ENCODE data around the gene ESYT1.

DNA sequence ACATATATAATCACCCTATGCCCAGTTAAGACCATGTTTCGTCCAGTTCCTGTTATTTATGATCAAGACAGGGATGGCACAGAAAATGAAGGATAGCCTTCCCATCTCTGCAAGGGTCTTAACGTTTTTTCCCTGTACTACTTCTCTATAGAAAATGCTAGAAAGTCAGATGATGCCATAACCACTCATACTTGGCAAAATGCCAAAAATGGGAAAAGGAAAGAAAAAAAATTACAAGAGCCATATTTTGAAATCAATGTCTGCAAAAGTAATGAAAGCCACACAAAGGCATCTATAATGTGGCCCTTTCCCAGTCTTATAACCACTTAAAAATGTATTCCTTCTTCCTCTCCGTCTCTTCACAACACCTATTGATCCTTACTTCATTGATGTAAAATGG, 22.5 kb downstream of the ESYT1 start:
- TF ChIP-seq POLR2A (IDR thresholded peaks at IDR 0.05; ENCODE audit: low read depth, low read length) (no peak), POLR2AphosphoS5 (IDR thresholded peaks at IDR 0.05; ENCODE audit: insufficient read depth, low read depth, low read length) (no peak), GATA2 (IDR thresholded peaks at IDR 0.05; ENCODE audit: insufficient read depth, insufficient read length, low read depth, low read length) (no peak), JUN (IDR thresholded peaks at IDR 0.05; ENCODE audit: borderline replicate concordance, insufficient read depth, insufficient read length, low read depth) (no peak), EZH2 (IDR thresholded peaks at IDR 0.05; ENCODE audit: borderline replicate concordance, low read depth, low read length, severe bottlenecking) (no peak), FOS (IDR thresholded peaks at IDR 0.05; ENCODE audit: borderline replicate concordance, insufficient read depth, low read length) (peak; percentile 20)
- TF ChIP-seq, protein P1, sequence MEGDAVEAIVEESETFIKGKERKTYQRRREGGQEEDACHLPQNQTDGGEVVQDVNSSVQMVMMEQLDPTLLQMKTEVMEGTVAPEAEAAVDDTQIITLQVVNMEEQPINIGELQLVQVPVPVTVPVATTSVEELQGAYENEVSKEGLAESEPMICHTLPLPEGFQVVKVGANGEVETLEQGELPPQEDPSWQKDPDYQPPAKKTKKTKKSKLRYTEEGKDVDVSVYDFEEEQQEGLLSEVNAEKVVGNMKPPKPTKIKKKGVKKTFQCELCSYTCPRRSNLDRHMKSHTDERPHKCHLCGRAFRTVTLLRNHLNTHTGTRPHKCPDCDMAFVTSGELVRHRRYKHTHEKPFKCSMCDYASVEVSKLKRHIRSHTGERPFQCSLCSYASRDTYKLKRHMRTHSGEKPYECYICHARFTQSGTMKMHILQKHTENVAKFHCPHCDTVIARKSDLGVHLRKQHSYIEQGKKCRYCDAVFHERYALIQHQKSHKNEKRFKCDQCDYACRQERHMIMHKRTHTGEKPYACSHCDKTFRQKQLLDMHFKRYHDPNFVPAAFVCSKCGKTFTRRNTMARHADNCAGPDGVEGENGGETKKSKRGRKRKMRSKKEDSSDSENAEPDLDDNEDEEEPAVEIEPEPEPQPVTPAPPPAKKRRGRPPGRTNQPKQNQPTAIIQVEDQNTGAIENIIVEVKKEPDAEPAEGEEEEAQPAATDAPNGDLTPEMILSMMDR (IDR thresholded peaks at IDR 0.05; ENCODE audit: extremely low read depth in 1 of 2, insufficient read depth in 1 of 2, low read depth in 1 of 2, low read length in 2 of 2), result no peak
- TF ChIP-seq, protein P2, sequence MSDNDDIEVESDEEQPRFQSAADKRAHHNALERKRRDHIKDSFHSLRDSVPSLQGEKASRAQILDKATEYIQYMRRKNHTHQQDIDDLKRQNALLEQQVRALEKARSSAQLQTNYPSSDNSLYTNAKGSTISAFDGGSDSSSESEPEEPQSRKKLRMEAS (IDR thresholded peaks at IDR 0.05; ENCODE audit: insufficient read depth, insufficient read length), result no peak
